IMR-90 (cell line): ENCODE measurements around the gene TTYH3. TPM values are rescaled to one million over a fixed set of nuclear protein-coding genes. Genes with fewer than 3 reads are reported as not detected.

Experiments used
- ATAC-seq: fragments of 200-7000 bp; cut with Tn5 transposase; 2 replicates; pipeline ENCODE4 v1.9.1; 2020; ENCODE audit warnings: low read depth, mild to moderate bottlenecking, moderate library complexity
- BruUV-seq: library from RNA; stranded (reverse); fragments of 400-500 nt; replicated peaks from 2 replicates; lab custom pipeline; 2021; lab: Mats Ljungman, UMichigan
- CTCF ChIA-PET: fragments of 300-600 bp; formaldehyde crosslinking; extraction: SDS; loops from one replicate; lab custom pipeline; 2021; ENCODE audit warnings: antibody characterized with exemption; lab: Yijun Ruan, JAX
- POLR2A ChIA-PET: fragments of 300-600 bp; sonication (Branson Sonifier 250); formaldehyde crosslinking; loops from one replicate; lab custom pipeline; 2022; ENCODE audit warnings: antibody characterized with exemption; ENCODE audit not compliant: unreplicated experiment; lab: Charles Lee
- DNase-seq: peaks from one replicate; pipeline ENCODE4 v3.0.0; 2013
- H2AFZ ChIP-seq: replicated peaks from 2 replicates; pipeline ENCODE3; 2013; ENCODE audit warnings: low read length, mild to moderate bottlenecking; ENCODE audit not compliant: poor library complexity
- H2AK5ac ChIP-seq: 2 replicates; pipeline ENCODE4 v1.6.1; 2013; ENCODE audit warnings: low read depth, low read length, inconsistent platforms
- H2AK9ac ChIP-seq: replicated peaks from 2 replicates; pipeline ENCODE3; 2013; ENCODE audit warnings: mild to moderate bottlenecking, low read depth, low read length, moderate library complexity; ENCODE audit not compliant: poor library complexity
- H2BK120ac ChIP-seq: 2 replicates; pipeline ENCODE4 v1.6.1; 2013; ENCODE audit warnings: low read depth, low read length, inconsistent platforms
- H2BK15ac ChIP-seq: 3 replicates; pipeline ENCODE4 v1.6.1; 2013; ENCODE audit warnings: low read depth, low read length, inconsistent platforms
- H2BK20ac ChIP-seq: 2 replicates; pipeline ENCODE4 v1.6.1; 2013; ENCODE audit warnings: low read depth, mild to moderate bottlenecking, inconsistent platforms, low read length, moderate library complexity
- H2BK5ac ChIP-seq: 2 replicates; pipeline ENCODE4 v1.6.1; 2013; ENCODE audit warnings: mild to moderate bottlenecking, low read depth, low read length, inconsistent platforms; ENCODE audit not compliant: poor library complexity, severe bottlenecking
- H3K14ac ChIP-seq: replicated peaks from 2 replicates; pipeline ENCODE4 v1.6.1; 2013; ENCODE audit warnings: low read depth, low read length, inconsistent platforms
- H3K18ac ChIP-seq: 2 replicates; pipeline ENCODE4 v1.6.1; 2013; ENCODE audit warnings: low read depth, low read length, control low read depth
- H3K23ac ChIP-seq: 2 replicates; pipeline ENCODE4 v1.6.1; 2013; ENCODE audit warnings: low read depth, low read length, inconsistent platforms
- H3K27ac ChIP-seq: 2 replicates; pipeline ENCODE4 v1.5.1; 2013; ENCODE audit warnings: mild to moderate bottlenecking, control low read depth, low read length; ENCODE audit not compliant: insufficient read depth
- H3K27me3 ChIP-seq: 2 replicates; pipeline ENCODE4 v1.6.1; 2013; ENCODE audit warnings: low read length; ENCODE audit not compliant: control insufficient read depth, insufficient read depth
- H3K36me3 ChIP-seq: 2 replicates; pipeline ENCODE4 v1.6.1; 2013; ENCODE audit warnings: low read length, mixed read lengths; ENCODE audit not compliant: control insufficient read depth, insufficient read depth
- H3K4ac ChIP-seq: 2 replicates; pipeline ENCODE4 v1.6.1; 2013; ENCODE audit warnings: low read depth, low read length, inconsistent platforms
- H3K4me1 ChIP-seq: 2 replicates; pipeline ENCODE4 v1.6.1; 2013; ENCODE audit warnings: low read length, mixed read lengths; ENCODE audit not compliant: control insufficient read depth, insufficient read depth
- H3K4me2 ChIP-seq: 2 replicates; pipeline ENCODE4 v1.6.1; 2013; ENCODE audit warnings: low read depth, mild to moderate bottlenecking, control low read depth, low read length, moderate library complexity
- H3K4me3 ChIP-seq: 2 replicates; pipeline ENCODE4 v1.5.1; 2013; ENCODE audit warnings: low read depth, mild to moderate bottlenecking, control low read depth, low read length, moderate library complexity; ENCODE audit not compliant: insufficient read depth
- H3K56ac ChIP-seq: 2 replicates; pipeline ENCODE4 v1.6.1; 2013; ENCODE audit warnings: low read length, inconsistent platforms; ENCODE audit not compliant: insufficient read depth; ENCODE audit errors: extremely low read depth
- H3K79me1 ChIP-seq, 2 experiments: 2 replicates each; pipeline ENCODE4 v1.6.1; 2013; ENCODE audit warnings: low read length in 2 of 2, inconsistent platforms in 1 of 2, low read depth in 1 of 2
- H3K9ac ChIP-seq: 2 replicates; pipeline ENCODE4 v1.6.1; 2013; ENCODE audit warnings: low read depth, low read length, control low read depth
- H3K9me1 ChIP-seq: 2 replicates; pipeline ENCODE4 v1.6.1; 2013; ENCODE audit warnings: low read length, inconsistent platforms; ENCODE audit not compliant: insufficient read depth
- H3K9me3 ChIP-seq: 2 replicates; pipeline ENCODE4 v1.6.1; 2013; ENCODE audit warnings: low read length; ENCODE audit not compliant: control insufficient read depth, insufficient read depth
- H4K20me1 ChIP-seq: 2 replicates; pipeline ENCODE4 v1.6.1; 2013; ENCODE audit warnings: low read length, inconsistent platforms; ENCODE audit not compliant: insufficient read depth
- H4K5ac ChIP-seq: 2 replicates; pipeline ENCODE4 v1.6.1; 2013; ENCODE audit warnings: mild to moderate bottlenecking, low read depth, low read length, control low read depth
- H4K8ac ChIP-seq, 2 experiments: 2 replicates each; pipeline ENCODE4 v1.6.1; 2013; ENCODE audit warnings: low read depth in 2 of 2, low read length in 2 of 2, control low read depth in 1 of 2, inconsistent platforms in 1 of 2
- H4K91ac ChIP-seq: 2 replicates; pipeline ENCODE4 v1.6.1; 2013; ENCODE audit warnings: low read depth, low read length, inconsistent platforms; ENCODE audit not compliant: insufficient read depth
- FOS ChIP-seq: fragments of 150-350 bp; IDR thresholded peaks from 2 replicates; pipeline ENCODE4 v1.6.1; 2016; ENCODE audit warnings: low read depth, low read length
- WGBS, 2 experiments: methylation state at CpG; one replicate each; pipeline versions ENCODE4 v1.1.5 to v1.1.7; 2013; ENCODE audit warnings: missing lambda C conversion rate in 2 of 2; ENCODE audit not compliant: insufficient read length in 1 of 2; ENCODE audit errors: extremely low coverage in 2 of 2; 5-methylcytosine and 5-hydroxymethylcytosine counted together
- dilution Hi-C: fragments of 300-500 bp; cut with HindIII; formaldehyde crosslinking; loops from one replicate; pipeline ENCODE4 v1.14.3; 2018; ENCODE audit warnings: low sequenced_read_pairs; ENCODE audit not compliant: unreplicated experiment
- in situ Hi-C: fragments of 300-500 bp; cut with MboI; formaldehyde crosslinking; loops from 3 replicates; pipeline ENCODE4 v1.14.3; 2019; ENCODE audit warnings: low sequenced_read_pairs, inconsistent platforms, mixed read lengths
- intact Hi-C: fragments of 100-400 bp; cut with micrococcal nuclease; formaldehyde crosslinking; loops from 2 replicates; pipeline ENCODE4 v1.10.0; 2022
- polyA plus RNA-seq, 3 experiments: library from polyadenylated mRNA; depleted of rRNA; stranded (reverse); fragments of >200 nt; gene quantifications; 2 replicates each; pipeline ENCODE4 v1.2.3, GENCODE V29; 2012; ENCODE audit warnings: low replicate concordance in 1 of 3
- total RNA-seq: library from RNA; depleted of rRNA; stranded (reverse); fragments of >200 nt; gene quantifications from 2 replicates; pipeline ENCODE4 v1.2.3, GENCODE V29; 2012
- TF ChIP-seq, protein P1 (sequence below): fragments of 150-350 bp; IDR thresholded peaks from 2 replicates; pipeline ENCODE4 v1.6.1; 2016; ENCODE audit warnings: low read depth, mild to moderate bottlenecking, low read length, moderate library complexity, borderline replicate concordance

The TTYH3 gene
- total and polyA plus RNA-seq, 2 of the 4 experiments (the other 2 are of a cell fraction): 5.6 to 82.6 TPM

DNA sequence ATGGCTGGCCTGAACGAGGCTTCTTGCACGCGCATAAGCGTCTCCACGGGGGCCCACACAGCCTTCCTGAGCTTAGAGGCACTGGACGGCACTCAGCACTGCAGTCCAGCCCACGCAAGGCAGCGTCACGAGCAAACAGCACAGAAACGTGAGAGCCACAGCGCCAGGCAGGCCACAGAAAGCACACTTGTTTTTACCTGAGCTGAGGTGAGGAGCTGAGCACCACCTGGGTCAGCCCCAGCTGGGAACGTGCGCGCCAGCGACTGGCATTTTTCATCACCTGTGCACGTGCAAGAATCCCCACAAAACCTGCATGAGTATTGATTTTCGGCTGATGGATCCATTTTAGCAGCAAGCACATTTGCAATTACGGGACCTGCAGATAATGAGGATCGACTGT is 46.3 kb upstream of the TTYH3 start:
- no peaks in the 10 kb centered on the region for H3K79me1 ChIP-seq
- H4K20me1 ChIP-seq: no peaks in the 10 kb centered on the region
- no peak overlapping the region for H2BK5ac ChIP-seq
- H3K56ac ChIP-seq: no peak overlapping the region
- no peak overlapping the region for H3K27ac ChIP-seq
- H4K5ac ChIP-seq: no peak overlapping the region
- H3K4me2 ChIP-seq: no peak overlapping the region
- no peak overlapping the region for H2AK9ac ChIP-seq
- H4K8ac ChIP-seq: no peak overlapping the region
- H2AFZ ChIP-seq: no peak overlapping the region
- 93% methylated on average over 15 of the region's 19 CpGs; no CpG with 5 or more reads in 1 of the 2 experiments for whole genome bisulfite sequencing, 2 experiments
- intact Hi-C loops: no loop called here
- no peaks in the 10 kb centered on the region for H3K9me1 ChIP-seq
- H3K27me3 ChIP-seq: no peaks in the 10 kb centered on the region
- no peak for ATAC-seq
- H3K36me3 ChIP-seq: peaks cover 18% of the 10 kb centered on the region
- in situ Hi-C loops: no loop called here
- no peak overlapping the region for H3K9ac ChIP-seq
- no peak overlapping the region for H2AK5ac ChIP-seq
- POLR2A ChIA-PET: no interaction called here
- H2BK20ac ChIP-seq: no peak overlapping the region
- H3K9me3 ChIP-seq: no peaks in the 10 kb centered on the region
- no peak overlapping the region for H4K91ac ChIP-seq
- dilution Hi-C loops: no loop called here
- H2BK120ac ChIP-seq: no peak overlapping the region
- no peak overlapping the region for H3K4ac ChIP-seq
- no peak for DNase-seq
- CTCF ChIA-PET: no interaction called here
- H3K18ac ChIP-seq: no peak overlapping the region
- H3K4me3 ChIP-seq: no peak overlapping the region
- TF ChIP-seq, protein P1, sequence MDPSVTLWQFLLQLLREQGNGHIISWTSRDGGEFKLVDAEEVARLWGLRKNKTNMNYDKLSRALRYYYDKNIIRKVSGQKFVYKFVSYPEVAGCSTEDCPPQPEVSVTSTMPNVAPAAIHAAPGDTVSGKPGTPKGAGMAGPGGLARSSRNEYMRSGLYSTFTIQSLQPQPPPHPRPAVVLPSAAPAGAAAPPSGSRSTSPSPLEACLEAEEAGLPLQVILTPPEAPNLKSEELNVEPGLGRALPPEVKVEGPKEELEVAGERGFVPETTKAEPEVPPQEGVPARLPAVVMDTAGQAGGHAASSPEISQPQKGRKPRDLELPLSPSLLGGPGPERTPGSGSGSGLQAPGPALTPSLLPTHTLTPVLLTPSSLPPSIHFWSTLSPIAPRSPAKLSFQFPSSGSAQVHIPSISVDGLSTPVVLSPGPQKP: no peak
- TF ChIP-seq FOS: no peak
- BruUV-seq: no TSS peak
- H2BK15ac ChIP-seq: no peak overlapping the region
- H3K4me1 ChIP-seq: no peaks in the 10 kb centered on the region
- no peak overlapping the region for H3K14ac ChIP-seq
- no peak overlapping the region for H3K23ac ChIP-seq
